Fibroblast of the aortic adventitia (primary cell): Measurements from ENCODE around the gene NFE2L1. TPM values are rescaled to one million over a fixed set of nuclear protein-coding genes. Genes with fewer than 3 reads are reported as not detected.
A peak's percentile ranks its signal among the peaks of the same experiment; 100 is the strongest.
"Not testable (repeated sequence)": the region's sequence is repeated elsewhere in the genome, so short reads cannot be mapped to it uniquely, and the experiment has no call there.

Source experiments
- DNase-seq: peaks from one replicate; pipeline ENCODE4 v3.0.0-alpha.2; 2010; ENCODE audit warnings: low read depth
- H3K4me3 ChIP-seq: 2 replicates; pipeline ENCODE4 v1.5.1; 2011; ENCODE audit warnings: low read depth, mild to moderate bottlenecking, control low read depth, low read length, moderate library complexity
- CTCF ChIP-seq: IDR thresholded peaks from 2 replicates; pipeline ENCODE4 v1.5.1; 2011; ENCODE audit warnings: mild to moderate bottlenecking, low read length, control low read depth, inconsistent platforms; ENCODE audit not compliant: insufficient read depth
- total RNA-seq: library from RNA; depleted of rRNA; stranded (reverse); fragments of >200 nt; gene quantifications from 2 replicates; pipeline ENCODE4 v1.2.3, GENCODE V29; 2012; ENCODE audit warnings: low replicate concordance

NFE2L1 gene
- total RNA-seq, 1 donor, result 103 TPM

- no peak for TF ChIP-seq CTCF
- no peak for DNase-seq
- peak overlapping the region; percentile 17 for H3K4me3 ChIP-seq
Measured at GRCh38 chr17:48060249-48060648, 12.1 kb downstream of the NFE2L1 start.

GRCh38 chr17:48062273-48062672 is 14.1 kb downstream of the NFE2L1 start:
- no peak for TF ChIP-seq CTCF
- no peak for DNase-seq

GRCh38 chr17:48064638-48065037 is 16.5 kb downstream of the NFE2L1 start:
- no peak for DNase-seq
- no peak for TF ChIP-seq CTCF
- no peak overlapping the region for H3K4me3 ChIP-seq

More at GRCh38 chr17:48062273-48062672, 14.1 kb downstream of the NFE2L1 start:
- no peak overlapping the region for H3K4me3 ChIP-seq

- no peak overlapping the region for H3K4me3 ChIP-seq
- no peak for TF ChIP-seq CTCF
- DNase-seq, result no peak
Measured at GRCh38 chr17:48066192-48066591, 18.0 kb downstream of the NFE2L1 start.

- TF ChIP-seq CTCF, result no peak
- no peak overlapping the region for H3K4me3 ChIP-seq
- no peak for DNase-seq
Measured at GRCh38 chr17:48066656-48067055, 18.5 kb downstream of the NFE2L1 start.

- no peak for TF ChIP-seq CTCF
- H3K4me3 ChIP-seq, result no peak overlapping the region
- no peak for DNase-seq
Measured at GRCh38 chr17:48067245-48067644, 19.1 kb downstream of the NFE2L1 start.

GRCh38 chr17:48067808-48068207 is 19.6 kb downstream of the NFE2L1 start:
- DNase-seq, result peak; percentile 61
- not testable (repeated sequence) for H3K4me3 ChIP-seq
